Fibroblast of skin of left quadriceps (primary cell): Measurements from ENCODE around the gene SLC38A7.

Experiments used
- DNase-seq, 2 experiments: peaks; one replicate each; pipeline ENCODE4 v3.0.0-alpha.2; 2013; ENCODE audit warnings: low read depth in 2 of 2

Gene SLC38A7, protein sequence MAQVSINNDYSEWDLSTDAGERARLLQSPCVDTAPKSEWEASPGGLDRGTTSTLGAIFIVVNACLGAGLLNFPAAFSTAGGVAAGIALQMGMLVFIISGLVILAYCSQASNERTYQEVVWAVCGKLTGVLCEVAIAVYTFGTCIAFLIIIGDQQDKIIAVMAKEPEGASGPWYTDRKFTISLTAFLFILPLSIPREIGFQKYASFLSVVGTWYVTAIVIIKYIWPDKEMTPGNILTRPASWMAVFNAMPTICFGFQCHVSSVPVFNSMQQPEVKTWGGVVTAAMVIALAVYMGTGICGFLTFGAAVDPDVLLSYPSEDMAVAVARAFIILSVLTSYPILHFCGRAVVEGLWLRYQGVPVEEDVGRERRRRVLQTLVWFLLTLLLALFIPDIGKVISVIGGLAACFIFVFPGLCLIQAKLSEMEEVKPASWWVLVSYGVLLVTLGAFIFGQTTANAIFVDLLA

DNA sequence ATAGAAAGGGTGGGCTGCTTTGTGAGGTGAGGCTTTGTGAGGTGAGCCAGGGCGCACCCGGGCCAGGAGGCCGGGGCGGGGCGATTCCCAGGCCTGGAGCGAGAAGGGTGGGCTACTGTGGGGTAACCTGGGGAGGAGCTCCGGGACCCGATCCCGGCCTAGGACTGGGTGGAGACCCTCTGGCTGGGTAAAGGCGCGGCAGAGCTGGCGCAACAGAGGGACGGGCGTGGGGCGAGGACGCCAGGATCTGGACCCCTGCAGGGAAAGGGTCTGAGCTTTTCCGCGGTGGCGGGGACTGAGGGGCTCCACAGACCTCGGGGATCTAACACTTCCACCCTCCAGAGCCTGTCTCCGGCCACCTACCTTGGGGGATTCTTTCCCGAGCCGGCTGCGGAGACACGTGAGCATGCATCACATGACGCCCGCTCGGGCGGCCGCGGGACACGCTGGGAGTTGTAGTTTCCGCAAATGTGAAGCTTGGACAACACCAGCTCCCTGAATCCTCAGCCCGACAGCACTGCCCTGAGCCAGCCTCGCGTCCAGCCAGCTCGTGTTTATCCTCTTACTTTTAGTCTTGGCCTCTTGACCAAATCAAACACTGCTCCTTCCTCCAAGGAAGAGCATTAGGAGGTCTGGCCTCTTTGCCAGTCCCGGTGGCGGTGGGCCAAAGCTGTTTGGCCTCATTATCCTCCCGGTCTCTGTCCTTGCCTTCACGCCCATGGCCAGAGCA is at the start of gene SLC38A7:
Gene SLC38A7, minus strand, starts transcription at position 417 of the 730 bp plus-strand sequence. CDS start 4,644 bp downstream, outside the sequence.
- DNase-seq: peak; percentile 53 to 56

GRCh38 chr16:58733671-58734458 is 49.3 kb upstream of the SLC38A7 start, which contains the start of gene GOT2:
TSS of gene GOT2 (minus strand) at chr16:58734316. CDS start at chr16:58734228, 88 bp downstream.
- DNase-seq: peak; percentile 49 to 52

DNA sequence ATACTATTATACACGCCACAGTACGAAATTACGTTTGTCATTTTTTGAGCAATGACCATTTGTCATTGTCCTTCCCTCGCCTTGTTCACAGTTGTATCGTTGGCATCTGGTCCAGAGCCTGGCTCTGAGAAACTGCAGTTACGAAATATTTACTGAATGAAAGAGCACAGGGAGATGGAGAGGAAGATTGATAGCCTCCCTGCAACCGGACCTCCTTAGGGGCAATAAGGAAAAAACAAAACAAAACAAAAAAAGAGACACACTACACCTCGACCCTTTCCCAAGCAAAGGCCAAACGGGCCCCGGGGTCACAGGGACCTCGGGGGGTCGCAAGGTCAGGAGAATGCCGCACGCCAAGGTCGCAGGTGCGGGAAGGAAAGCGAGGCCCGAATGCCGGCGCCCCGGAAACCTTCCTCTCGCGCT is 48.7 kb upstream of the SLC38A7 start:
- no peak for DNase-seq

- DNase-seq: peak; percentile 12 to 19
Observed at GRCh38 chr16:58732545-58733247, 48.1 kb upstream of the SLC38A7 start.

DNA sequence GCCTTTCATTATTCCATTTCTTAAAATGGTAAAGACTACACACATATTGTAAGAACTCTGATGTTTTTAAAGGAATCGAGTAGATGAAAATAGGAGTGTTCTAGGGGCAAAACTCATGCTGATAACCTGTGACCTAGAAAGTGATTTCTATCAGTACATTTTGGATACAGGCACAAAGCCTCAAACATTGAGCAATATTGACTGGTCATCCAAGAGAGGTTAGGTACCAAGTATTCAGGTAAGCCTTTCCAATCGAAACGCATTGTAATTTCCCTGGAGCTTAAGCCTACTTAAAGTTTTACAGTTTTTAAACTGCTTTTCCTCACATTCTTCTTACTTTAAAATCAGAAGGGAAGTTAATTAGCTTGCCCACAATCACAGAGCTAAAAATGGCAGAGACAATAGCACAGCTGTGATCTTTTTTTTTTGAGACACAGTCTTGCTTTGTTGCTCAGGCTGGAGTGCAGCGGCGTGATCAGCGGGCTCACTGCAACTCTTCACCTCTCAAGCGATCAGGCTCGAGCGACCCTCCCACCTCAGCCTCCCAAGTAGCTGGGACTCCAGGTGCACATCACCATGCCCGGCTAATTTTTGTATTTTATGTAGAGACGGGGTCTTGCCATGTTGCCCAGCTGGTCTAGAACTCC is 46.3 kb upstream of the SLC38A7 start:
- no peak for DNase-seq

DNA sequence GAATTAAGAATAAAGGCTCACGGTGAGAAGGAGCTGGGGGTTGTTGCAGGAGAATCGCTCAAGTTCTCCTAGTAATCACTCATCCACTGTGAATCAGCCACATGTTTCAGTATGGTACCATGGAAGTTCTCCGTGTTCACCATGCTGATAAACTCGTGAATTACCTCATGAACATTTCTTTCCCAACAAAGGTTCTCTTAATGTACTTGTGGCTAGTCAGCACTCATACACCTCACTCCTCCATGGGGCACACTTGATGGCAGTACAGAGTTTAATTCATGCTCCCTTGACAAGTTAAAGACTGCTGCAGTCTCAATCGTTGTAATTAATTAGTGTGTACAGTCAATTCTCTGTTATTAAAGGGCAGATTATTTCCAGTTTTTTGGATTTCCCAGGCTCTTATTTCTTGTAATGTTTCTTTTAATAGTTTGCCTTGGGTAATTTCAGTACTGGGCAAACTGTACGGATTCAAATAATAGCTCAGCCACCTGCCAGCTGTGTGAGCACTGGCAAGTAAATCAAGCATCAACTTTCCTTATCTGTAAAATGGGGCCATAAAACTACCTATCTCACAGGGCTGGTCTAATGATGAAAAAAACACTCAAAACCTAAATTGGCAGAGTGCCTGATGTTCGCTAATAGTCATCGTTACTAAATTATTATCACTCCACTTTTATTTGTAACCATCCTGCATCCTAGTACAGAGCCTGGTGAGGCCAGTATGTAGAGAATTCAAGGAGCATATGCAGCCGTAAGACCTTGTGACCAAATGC is 43.4 kb upstream of the SLC38A7 start:
- DNase-seq: no peak

DNA sequence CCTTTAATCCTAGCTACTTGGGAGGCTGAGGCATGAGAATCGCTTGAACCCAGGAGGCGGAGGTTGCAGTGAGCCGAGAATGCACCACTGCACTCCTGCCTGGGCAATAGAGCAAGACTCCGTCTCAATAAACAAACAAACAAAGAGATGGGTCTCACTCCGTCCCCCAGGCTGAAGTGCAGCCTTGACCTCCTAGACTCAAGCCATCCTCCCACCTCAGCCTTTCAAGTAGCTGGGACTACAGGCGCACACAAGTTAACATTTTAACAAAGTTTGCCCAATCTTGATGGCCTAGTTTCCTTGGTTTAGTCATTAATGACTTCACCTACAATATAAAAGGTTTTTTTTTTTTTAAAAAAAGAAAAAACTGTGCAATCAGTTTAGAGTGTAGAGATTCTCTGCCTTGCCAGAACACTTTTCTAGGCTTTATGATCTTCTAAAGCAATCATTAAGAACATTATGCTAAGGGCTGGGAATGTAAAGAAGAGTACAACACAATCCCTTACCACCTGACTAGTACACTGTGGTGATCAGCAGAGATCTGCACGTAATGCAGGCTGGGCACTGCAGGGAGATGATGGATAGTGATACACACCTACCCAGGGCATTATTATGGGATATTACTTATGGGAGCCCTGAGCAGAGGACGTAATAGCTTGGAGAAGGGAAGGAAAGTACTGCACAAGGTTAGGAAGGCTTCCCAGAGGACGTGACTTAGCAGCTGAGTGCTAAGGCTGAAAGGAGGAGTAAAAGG is 42.6 kb upstream of the SLC38A7 start:
- no peak for DNase-seq

GRCh38 chr16:58723109-58723508 is 38.5 kb upstream of the SLC38A7 start:
- DNase-seq: no peak

GRCh38 chr16:58717994-58718393 is 33.4 kb upstream of the SLC38A7 start:
- DNase-seq: no peak

- DNase-seq: no peak
Observed at GRCh38 chr16:58716468-58716867, 31.9 kb upstream of the SLC38A7 start.

- no peak for DNase-seq
Observed at GRCh38 chr16:58713742-58714141, 29.2 kb upstream of the SLC38A7 start.

DNA sequence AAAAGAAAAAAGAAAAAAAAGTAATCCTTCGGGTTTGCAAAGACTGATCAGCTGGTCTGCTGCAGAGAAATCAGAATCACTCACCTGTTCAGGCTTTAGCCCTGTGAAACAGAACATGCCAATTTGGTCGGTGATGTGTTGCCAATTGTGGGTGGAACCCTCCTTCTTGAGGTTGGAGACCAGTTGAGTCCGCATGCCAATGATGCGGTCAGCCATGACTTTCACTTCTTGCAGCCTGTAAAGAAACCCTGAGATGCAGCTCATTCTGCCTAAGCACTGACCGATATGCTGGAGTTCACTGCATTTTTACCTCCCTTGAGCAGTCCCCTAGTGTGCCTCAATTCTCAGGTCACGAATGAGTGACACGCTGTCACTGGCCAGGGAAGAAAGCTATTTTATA is 24.8 kb upstream of the SLC38A7 start:
- no peak for DNase-seq

GRCh38 chr16:58699151-58699550 is 14.6 kb upstream of the SLC38A7 start:
- no peak for DNase-seq

DNA sequence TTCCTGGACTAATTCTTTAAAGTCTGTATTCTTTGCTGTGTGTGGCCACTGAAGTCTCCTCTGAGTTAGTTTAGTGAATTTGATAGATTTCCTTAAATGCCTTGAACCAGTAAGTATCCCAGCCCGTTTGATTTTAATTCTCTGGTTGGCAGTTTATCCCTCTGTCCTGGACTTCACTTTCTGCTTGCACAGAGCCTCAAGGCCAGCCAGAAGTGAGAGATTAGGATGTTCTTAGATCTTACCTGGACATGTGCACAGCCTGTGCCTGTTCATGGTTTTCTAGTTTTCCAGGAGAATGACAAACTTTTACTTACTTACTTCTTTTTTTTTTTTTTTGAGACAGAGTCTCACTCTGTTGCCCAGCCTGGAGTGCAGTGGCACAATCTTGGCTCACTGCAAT is 10.8 kb upstream of the SLC38A7 start:
- no peak for DNase-seq

- DNase-seq: no peak
Observed at GRCh38 chr16:58692450-58692849, 7.9 kb upstream of the SLC38A7 start.

DNA sequence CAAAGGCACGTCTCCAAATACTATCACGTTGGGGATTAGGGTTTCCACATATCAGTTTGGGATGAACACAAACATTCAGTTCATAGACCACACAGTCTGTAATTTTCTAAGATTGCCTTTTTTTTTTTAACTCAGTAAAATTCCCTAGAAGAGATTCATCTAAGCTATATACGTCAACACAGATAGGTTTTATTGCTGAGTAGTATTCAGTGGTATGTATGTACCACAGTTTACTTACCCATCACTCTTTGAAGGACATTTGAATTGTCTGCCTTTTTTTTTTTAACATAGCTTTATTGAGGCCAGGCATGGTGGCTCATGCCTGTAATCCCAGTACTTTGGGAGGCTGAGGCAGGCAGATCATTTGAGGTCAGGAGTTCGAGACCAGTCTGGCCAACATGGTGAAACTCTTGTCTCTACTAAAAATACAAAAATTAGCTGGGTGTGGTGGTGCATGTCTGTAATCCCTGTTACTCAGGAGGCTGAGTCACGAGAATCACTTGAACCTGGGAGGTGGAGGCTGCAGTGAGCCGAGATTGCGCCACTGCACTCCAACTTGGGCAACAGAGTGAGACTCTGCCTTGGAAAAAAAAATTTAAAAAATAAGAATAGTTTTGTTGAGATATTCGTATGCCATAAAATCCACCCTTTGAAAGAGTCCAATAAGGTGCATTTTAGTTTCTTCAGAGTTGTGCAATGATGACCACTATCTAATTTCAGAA is 2.6 kb upstream of the SLC38A7 start:
- peak; percentile 13 to 22 for DNase-seq

- no peak for DNase-seq
Observed at GRCh38 chr16:58685084-58685449, 497 bp upstream of the SLC38A7 start.

- no peak for DNase-seq
Observed at GRCh38 chr16:58684001-58684353, 593 bp downstream of the SLC38A7 start.

- DNase-seq: no peak
Observed at GRCh38 chr16:58679763-58680162, 4.8 kb downstream of the SLC38A7 start.
